ENCODE results near the gene TSPEAR. TPM values are rescaled to one million over a fixed set of nuclear protein-coding genes. Genes with fewer than 3 reads are reported as not detected.

TSPEAR gene
- total RNA-seq, 1 experiment from 2014 or later: not detected

GRCh38 chr21:44599264-44600029 is 111.9 kb downstream of the TSPEAR start:
- Mint-ChIP-seq H3K4me3 (ENCODE audit: low read depth, unreplicated experiment) (no peak overlapping the region), H3K27me3 (ENCODE audit: unreplicated experiment) (peaks cover 81% of the 10 kb centered on the region), H3K36me3 (ENCODE audit: insufficient read depth, unreplicated experiment) (no peaks in the 10 kb centered on the region), H3K27ac (ENCODE audit: unreplicated experiment) (no peak overlapping the region), H3K9me3 (ENCODE audit: low read depth, unreplicated experiment) (no peaks in the 10 kb centered on the region), H3K4me1 (ENCODE audit: low read depth, unreplicated experiment) (no peaks in the 10 kb centered on the region)
- intact Hi-C loops (cut with micrococcal nuclease; ENCODE audit: unreplicated experiment): no loop called here
- TF ChIP-seq, protein P1, sequence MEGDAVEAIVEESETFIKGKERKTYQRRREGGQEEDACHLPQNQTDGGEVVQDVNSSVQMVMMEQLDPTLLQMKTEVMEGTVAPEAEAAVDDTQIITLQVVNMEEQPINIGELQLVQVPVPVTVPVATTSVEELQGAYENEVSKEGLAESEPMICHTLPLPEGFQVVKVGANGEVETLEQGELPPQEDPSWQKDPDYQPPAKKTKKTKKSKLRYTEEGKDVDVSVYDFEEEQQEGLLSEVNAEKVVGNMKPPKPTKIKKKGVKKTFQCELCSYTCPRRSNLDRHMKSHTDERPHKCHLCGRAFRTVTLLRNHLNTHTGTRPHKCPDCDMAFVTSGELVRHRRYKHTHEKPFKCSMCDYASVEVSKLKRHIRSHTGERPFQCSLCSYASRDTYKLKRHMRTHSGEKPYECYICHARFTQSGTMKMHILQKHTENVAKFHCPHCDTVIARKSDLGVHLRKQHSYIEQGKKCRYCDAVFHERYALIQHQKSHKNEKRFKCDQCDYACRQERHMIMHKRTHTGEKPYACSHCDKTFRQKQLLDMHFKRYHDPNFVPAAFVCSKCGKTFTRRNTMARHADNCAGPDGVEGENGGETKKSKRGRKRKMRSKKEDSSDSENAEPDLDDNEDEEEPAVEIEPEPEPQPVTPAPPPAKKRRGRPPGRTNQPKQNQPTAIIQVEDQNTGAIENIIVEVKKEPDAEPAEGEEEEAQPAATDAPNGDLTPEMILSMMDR (IDR thresholded peaks at IDR 0.05; ENCODE audit: unreplicated experiment): no peak
- DNase-seq: no peak
- BruUV-seq (replicated peaks): no TSS peak
- CTCF ChIA-PET: no interaction called here

DNA sequence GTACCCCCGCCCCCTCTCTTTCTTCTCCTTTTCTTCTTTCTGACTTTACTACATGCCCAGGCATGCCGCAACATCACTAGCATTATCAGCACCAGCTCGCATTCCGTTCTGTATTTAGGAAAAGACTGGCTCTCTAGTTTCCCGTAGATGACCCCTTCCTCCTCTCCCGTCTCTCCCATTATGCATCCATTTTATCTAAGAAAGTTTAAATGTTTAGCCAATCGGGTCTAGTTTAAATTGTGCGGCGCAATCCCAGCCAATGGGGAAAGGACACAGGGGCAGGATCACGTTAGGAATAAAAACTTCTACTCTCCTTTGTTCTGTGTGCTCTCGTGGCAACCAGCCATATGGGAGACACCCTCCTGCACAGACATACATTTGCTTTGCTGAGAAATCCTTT is 113.3 kb downstream of the TSPEAR start:
- no TSS peak for BruUV-seq (replicated peaks)
- Mint-ChIP-seq H3K27ac (ENCODE audit: unreplicated experiment) (no peak overlapping the region), H3K4me1 (ENCODE audit: low read depth, unreplicated experiment) (no peaks in the 10 kb centered on the region), H3K27me3 (ENCODE audit: unreplicated experiment) (peaks cover 89% of the 10 kb centered on the region), H3K36me3 (ENCODE audit: insufficient read depth, unreplicated experiment) (no peaks in the 10 kb centered on the region), H3K9me3 (ENCODE audit: low read depth, unreplicated experiment) (no peaks in the 10 kb centered on the region), H3K4me3 (ENCODE audit: low read depth, unreplicated experiment) (no peak overlapping the region)
- intact Hi-C loops (cut with micrococcal nuclease; ENCODE audit: unreplicated experiment): no loop called here
- TF ChIP-seq, protein P1 (IDR thresholded peaks at IDR 0.05; ENCODE audit: unreplicated experiment): no peak
- CTCF ChIA-PET: no interaction called here
- DNase-seq: no peak

DNA sequence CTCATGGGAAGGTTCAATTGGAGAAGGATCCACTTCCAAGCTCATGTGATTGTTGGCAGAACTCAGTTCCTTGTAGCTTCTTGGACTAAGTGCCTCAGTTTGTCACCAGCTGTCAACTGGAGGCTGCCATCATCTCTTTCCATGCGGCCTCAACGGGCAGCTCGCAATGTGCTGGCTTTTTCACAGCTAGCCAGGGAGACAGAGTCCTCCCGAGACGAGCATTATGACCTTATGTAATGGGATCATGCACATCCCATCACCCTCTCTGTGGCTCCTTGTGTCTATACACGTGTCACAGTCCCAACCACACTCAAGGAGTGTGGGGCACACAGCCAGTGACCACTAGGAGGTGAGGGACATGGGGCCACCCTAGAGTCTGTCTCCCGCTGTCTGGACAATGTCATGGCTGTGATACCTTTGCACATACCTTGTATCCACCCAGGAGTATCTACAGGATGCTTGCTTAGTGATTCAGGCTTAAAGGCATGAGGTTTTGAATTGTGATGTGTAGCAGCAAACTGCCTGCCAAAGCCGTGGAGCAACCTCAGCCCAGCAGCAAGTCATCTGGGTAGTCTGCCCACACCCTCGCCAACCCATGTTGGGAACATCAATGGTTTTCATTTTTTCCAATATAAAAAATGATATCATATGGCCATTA is 115.2 kb downstream of the TSPEAR start:
- no peak overlapping the region for H3K4me3 Mint-ChIP-seq (ENCODE audit: low read depth, unreplicated experiment)
- H3K36me3 Mint-ChIP-seq (ENCODE audit: insufficient read depth, unreplicated experiment): peaks cover 5% of the 10 kb centered on the region
- TF ChIP-seq, protein P1 (IDR thresholded peaks at IDR 0.05; ENCODE audit: unreplicated experiment): no peak
- intact Hi-C loops (cut with micrococcal nuclease; ENCODE audit: unreplicated experiment): no loop called here
- CTCF ChIA-PET: no interaction called here
- BruUV-seq (replicated peaks): no TSS peak
- H3K4me1 Mint-ChIP-seq (ENCODE audit: low read depth, unreplicated experiment): no peaks in the 10 kb centered on the region
- no peak overlapping the region for H3K27ac Mint-ChIP-seq (ENCODE audit: unreplicated experiment)
- no peak for DNase-seq
- no peaks in the 10 kb centered on the region for H3K9me3 Mint-ChIP-seq (ENCODE audit: low read depth, unreplicated experiment)
- H3K27me3 Mint-ChIP-seq (ENCODE audit: unreplicated experiment): peaks cover 97% of the 10 kb centered on the region

GRCh38 chr21:44595524-44595923 is 115.8 kb downstream of the TSPEAR start:
- TF ChIP-seq, protein P1 (IDR thresholded peaks at IDR 0.05; ENCODE audit: unreplicated experiment): no peak
- H3K4me1 Mint-ChIP-seq (ENCODE audit: low read depth, unreplicated experiment): no peaks in the 10 kb centered on the region
- BruUV-seq (replicated peaks): no TSS peak
- H3K9me3 Mint-ChIP-seq (ENCODE audit: low read depth, unreplicated experiment): no peaks in the 10 kb centered on the region
- no peak overlapping the region for H3K27ac Mint-ChIP-seq (ENCODE audit: unreplicated experiment)
- peaks cover 97% of the 10 kb centered on the region for H3K27me3 Mint-ChIP-seq (ENCODE audit: unreplicated experiment)
- peaks cover 5% of the 10 kb centered on the region for H3K36me3 Mint-ChIP-seq (ENCODE audit: insufficient read depth, unreplicated experiment)
- intact Hi-C loops (cut with micrococcal nuclease; ENCODE audit: unreplicated experiment): no loop called here
- H3K4me3 Mint-ChIP-seq (ENCODE audit: low read depth, unreplicated experiment): no peak overlapping the region
- CTCF ChIA-PET: no interaction called here
- DNase-seq: no peak

All from Calu3 (cell line).